ENCODE measurements around the gene IL17B.

Gene IL17B

GRCh38 chr5:149375434-149375833 is 3.7 kb downstream of the IL17B start:
- no peak for DNase-seq

GRCh38 chr5:149374801-149375200 is 4.3 kb downstream of the IL17B start:
- no peak for DNase-seq

GRCh38 chr5:149374303-149374702 is 4.8 kb downstream of the IL17B start:
- no peak for DNase-seq

GRCh38 chr5:149372932-149373331 is 6.2 kb downstream of the IL17B start:
- DNase-seq, result no peak

- no peak for DNase-seq
These were observed 6.9 kb downstream of the IL17B start for GRCh38 chr5:149372076-149372795.

GRCh38 chr5:149371296-149371962 is 7.7 kb downstream of the IL17B start:
- DNase-seq, result peak; percentile 77

- DNase-seq, result no peak
These were observed 8.2 kb downstream of the IL17B start for GRCh38 chr5:149370878-149371277.

GRCh38 chr5:149367972-149368645 is 11.0 kb downstream of the IL17B start:
- DNase-seq, result no peak

- DNase-seq, result peak; percentile 86
These were observed 11.7 kb downstream of the IL17B start for GRCh38 chr5:149367249-149367971.

GRCh38 chr5:149366169-149366729 is 12.8 kb downstream of the IL17B start:
- DNase-seq, result no peak

GRCh38 chr5:149365418-149365817 is 13.7 kb downstream of the IL17B start:
- DNase-seq, result no peak

GRCh38 chr5:149364719-149365118 is 14.4 kb downstream of the IL17B start:
- DNase-seq, result no peak

GRCh38 chr5:149363936-149364335 is 15.2 kb downstream of the IL17B start:
- DNase-seq, result no peak

- no peak for DNase-seq
These were observed 15.7 kb downstream of the IL17B start for GRCh38 chr5:149363358-149363757.

- DNase-seq, result no peak
These were observed 16.6 kb downstream of the IL17B start for GRCh38 chr5:149362541-149362940.

- DNase-seq, result no peak
These were observed 18.8 kb downstream of the IL17B start for GRCh38 chr5:149360272-149360671.

GRCh38 chr5:149358868-149359495 is 20.1 kb downstream of the IL17B start:
- no peak for DNase-seq

GRCh38 chr5:149358294-149358651 is 20.8 kb downstream of the IL17B start:
- DNase-seq, result peak; percentile 67

GRCh38 chr5:149357370-149358293 is 21.5 kb downstream of the IL17B start, which contains the start of gene PCYOX1L:
PCYOX1L (plus strand) TSS chr5:149358046; CDS start chr5:149358069, 23 bp downstream.
- peak; percentile 97 for DNase-seq

GRCh38 chr5:149356391-149356790 is 22.7 kb downstream of the IL17B start:
- DNase-seq, result no peak

- DNase-seq, result no peak
These were observed 23.4 kb downstream of the IL17B start for GRCh38 chr5:149355688-149356087.

Measured in eye (tissue), 1 donor.